A549 (cell line): ENCODE data around the gene MTRR. TPM values are rescaled to one million over a fixed set of nuclear protein-coding genes. Genes with fewer than 3 reads are reported as not detected.

ENCODE experiments used
- ATAC-seq, 2 experiments: fragments of 200-7000 bp in 1 of 2; fragments of >200 bp in 1 of 2; cut with Nextera tagmentation in 1 of 2; cut with Tn5 transposase in 1 of 2; 3 replicates each; pipeline versions ENCODE4 v1.8.0 to v1.9.1; 2018 to 2020; ENCODE audit warnings: mild to moderate bottlenecking in 1 of 2, moderate library complexity in 1 of 2
- CTCF ChIA-PET: fragments of 300-600 bp; sonication (Branson Sonifier 250); formaldehyde crosslinking; extraction: SDS; loops from one replicate; lab custom pipeline; 2021; ENCODE audit warnings: antibody characterized with exemption, inconsistent platforms; lab: Yijun Ruan, JAX
- POLR2A ChIA-PET: fragments of 350-600 bp; formaldehyde crosslinking; extraction: SDS; loops from one replicate; lab custom pipeline; 2021; ENCODE audit warnings: antibody characterized with exemption, inconsistent platforms; lab: Yijun Ruan, JAX
- DNase-seq, 2 experiments: peaks; one replicate each; pipeline versions ENCODE4 v3.0.0 to v3.0.0-alpha.2; 2011 to 2016; ENCODE audit warnings: low read depth in 1 of 2, low spot score in 1 of 2
- FAIRE-seq: peaks from 2 replicates; lab custom pipeline; 2011; peaks lifted over from hg19 to GRCh38; lab: Jason Lieb, UNC
- H3K27ac ChIP-seq, 2 experiments: fragments of >200 bp; sonication (Bioruptor Twin); formaldehyde crosslinking; 3 replicates each; pipeline ENCODE4 v1.5.1; 2016 to 2017
- H3K4me1 ChIP-seq: fragments of >200 bp; sonication (Bioruptor Twin); formaldehyde crosslinking; 3 replicates; pipeline ENCODE4 v1.6.1; 2016
- H3K4me2 ChIP-seq: fragments of >200 bp; sonication (Bioruptor Twin); formaldehyde crosslinking; 3 replicates; pipeline ENCODE4 v1.6.1; 2016
- H3K4me3 ChIP-seq: fragments of >200 bp; sonication (Bioruptor Twin); formaldehyde crosslinking; 3 replicates; pipeline ENCODE4 v1.5.1; 2016
- H3K9me3 ChIP-seq: fragments of >200 bp; sonication (Bioruptor Twin); formaldehyde crosslinking; 3 replicates; pipeline ENCODE4 v1.6.1; 2016
- BCL3 ChIP-seq: fragments of >200 bp; sonication (Bioruptor Twin); formaldehyde crosslinking; IDR thresholded peaks from 3 replicates; pipeline ENCODE4 v1.6.1; 2016
- CHD2 ChIP-seq: fragments of 150-350 bp; IDR thresholded peaks from 2 replicates; pipeline ENCODE4 v1.6.1; 2014; ENCODE audit warnings: low read length; ENCODE audit not compliant: partially characterized antibody
- EHF ChIP-seq: fragments of 250-450 bp; sonication (Bioruptor Pico); IDR thresholded peaks from 2 replicates; pipeline ENCODE4 v1.5.0; 2020; ENCODE audit warnings: mild to moderate bottlenecking
- EHMT2 ChIP-seq: fragments of 200-600 bp; sonication (generic); IDR thresholded peaks from 2 replicates; pipeline ENCODE4 v1.6.1; 2016; ENCODE audit warnings: antibody characterized with exemption, low read depth, mild to moderate bottlenecking, moderate library complexity
- FOSL2 ChIP-seq, 2 experiments: fragments of 450-650 bp in 1 of 2; fragments of >200 bp in 1 of 2; sonication (Bioruptor Twin) in 1 of 2; formaldehyde crosslinking; IDR thresholded peaks; 2 replicates each; pipeline versions ENCODE4 v1.5.0 to v1.6.1; 2016 to 2020; ENCODE audit warnings: mild to moderate bottlenecking in 1 of 2, moderate library complexity in 1 of 2
- GATA3 ChIP-seq: IDR thresholded peaks from 2 replicates; pipeline ENCODE4 v1.6.1; 2012; ENCODE audit warnings: borderline replicate concordance
- HEYL ChIP-seq: fragments of 250-450 bp; sonication (Bioruptor Pico); IDR thresholded peaks from 2 replicates; pipeline ENCODE4 v1.8.0; 2021; ENCODE audit warnings: mild to moderate bottlenecking, moderate library complexity
- JUNB ChIP-seq: fragments of >200 bp; sonication (Bioruptor Twin); formaldehyde crosslinking; IDR thresholded peaks from 2 replicates; pipeline ENCODE4 v1.6.1; 2016
- MAZ ChIP-seq: fragments of 150-350 bp; IDR thresholded peaks from 2 replicates; pipeline ENCODE4 v1.6.1; 2014; ENCODE audit warnings: antibody characterized with exemption, low read depth, low read length, borderline replicate concordance
- NPAS2 ChIP-seq: fragments of 250-450 bp; sonication (Bioruptor Pico); IDR thresholded peaks from 2 replicates; pipeline ENCODE4 v1.8.0; 2022; ENCODE audit warnings: mild to moderate bottlenecking, moderate library complexity, borderline replicate concordance
- RAD21 ChIP-seq, 2 experiments: fragments of >200 bp in 1 of 2; sonication (Bioruptor Twin) in 1 of 2; formaldehyde crosslinking in 1 of 2; IDR thresholded peaks in 1 of 2; conservative IDR thresholded peaks in 1 of 2; 2 replicates in 1 of 2; 3 replicates in 1 of 2; pipeline ENCODE4 v1.6.1; 2012 to 2018; ENCODE audit warnings: inconsistent platforms in 1 of 2
- REST ChIP-seq: fragments of 200-600 bp; sonication (generic); IDR thresholded peaks from 2 replicates; pipeline ENCODE4 v1.6.1; 2016; ENCODE audit warnings: antibody characterized with exemption, mild to moderate bottlenecking, moderate library complexity
- SREBF2 ChIP-seq: fragments of 450-650 bp; IDR thresholded peaks from 2 replicates; pipeline ENCODE4 v1.6.1; 2014; ENCODE audit warnings: mild to moderate bottlenecking, moderate library complexity
- TP53 ChIP-seq: fragments of 250-450 bp; sonication (Bioruptor Pico); IDR thresholded peaks from 2 replicates; pipeline ENCODE4 v1.5.0; 2021; ENCODE audit warnings: mild to moderate bottlenecking, moderate library complexity
- WGBS: methylation state at CpG from one replicate; pipeline ENCODE4 v1.1.6; 2017; ENCODE audit errors: missing lambda C conversion rate; 5-methylcytosine and 5-hydroxymethylcytosine counted together
- polyA plus RNA-seq, 4 experiments: library from polyadenylated mRNA; depleted of rRNA in 3 of 4; stranded (reverse); fragments of >200 nt; fragmentation: RNase III in 1 of 4; extraction: RNeasy Plus Mini Kit Qiagen cat#74134 plus additional on column Dnase treatment in 1 of 4; gene quantifications; 2 replicates in 3 of 4; 3 replicates in 1 of 4; pipeline ENCODE4 v1.2.3, GENCODE V29; 2011 to 2017

MTRR gene
- polyA plus RNA-seq, 2 of the 4 experiments (the other 2 are of a cell fraction) = 44.1 to 86.3 TPM

- POLR2A ChIA-PET = no interaction called here
- CTCF ChIA-PET = interaction anchor here (2.0 to 2.3 kb wide), 2 partner anchors 9 to 14 kb away, joined by 7 to 10 read pairs; no protein-coding TSS in a partner anchor
- TF ChIP-seq BCL3 (no peak), GATA3 (no peak), REST (no peak), EHF (CRISPR knock-in tag) (no peak), NPAS2 (CRISPR knock-in tag) (no peak), MAZ (no peak)
- 95% methylated on average over 9 of the region's 9 CpGs for WGBS
- FAIRE-seq = no peak
- Histone ChIP-seq H3K27ac (no peak overlapping the region), H3K9me3 (no peaks in the 10 kb centered on the region), H3K4me3 (no peak overlapping the region), H3K4me2 (no peak overlapping the region), H3K4me1 (peaks cover 41% of the 10 kb centered on the region)
- DNase-seq = no peak
- ATAC-seq = no peak
Observed at GRCh38 chr5:7873216-7873615, 4.3 kb downstream of the MTRR start.

- Histone ChIP-seq H3K27ac (no peak overlapping the region), H3K4me2 (no peak overlapping the region), H3K9me3 (no peaks in the 10 kb centered on the region), H3K4me3 (no peak overlapping the region), H3K4me1 (peaks cover 53% of the 10 kb centered on the region)
- ATAC-seq (no peak), FAIRE-seq (no peak), DNase-seq (no peak)
- WGBS = 83% methylated on average over 2 of the region's 2 CpGs
- POLR2A ChIA-PET = no interaction called here
- no peak for TF ChIP-seq CHD2
- CTCF ChIA-PET = interaction anchor here (0.6 to 1.0 kb wide), 2 partner anchors 12 to 1110 kb away, joined by 4 read pairs; no protein-coding TSS in a partner anchor
Observed at GRCh38 chr5:7874639-7875038, 5.7 kb downstream of the MTRR start.

- Histone ChIP-seq H3K4me3 (no peak overlapping the region), H3K9me3 (no peaks in the 10 kb centered on the region), H3K27ac (no peak overlapping the region), H3K4me2 (no peak overlapping the region), H3K4me1 (peaks cover 55% of the 10 kb centered on the region)
- CTCF ChIA-PET = interaction anchor here (1.0 kb wide), 1 partner anchor 11 kb away, joined by 4 read pairs; no protein-coding TSS in a partner anchor
- POLR2A ChIA-PET = no interaction called here
- DNase-seq (no peak), ATAC-seq (no peak), FAIRE-seq (no peak)
- TF ChIP-seq BCL3 (no peak), RAD21 (conservative IDR thresholded peaks at IDR 0.05 in 1 of 2, IDR thresholded peaks at IDR 0.05 in 1 of 2) (no peak), HEYL (no peak), SREBF2 (no peak), EHMT2 (no peak), JUNB (no peak)
- WGBS = 95% methylated on average over 4 of the region's 4 CpGs
Observed at GRCh38 chr5:7875151-7875550, 6.2 kb downstream of the MTRR start.

- peak overlapping the region; percentile 91 for H3K4me2 ChIP-seq
- no peak for ATAC-seq
- peak overlapping the region in 1 of 2 experiments; percentile 64; a peak in 4 of 6 replicates for H3K27ac ChIP-seq
- ChIA-PET CTCF (interaction anchor here (0.8 to 3.6 kb wide), 2 partner anchors 10 to 131 kb away, joined by 3 to 19 read pairs; no protein-coding TSS in a partner anchor), POLR2A (no interaction called here)
- TF ChIP-seq FOSL2 (IDR thresholded peaks at IDR 0.05) (no peak), FOSL2 (CRISPR knock-in tag; IDR thresholded peaks at IDR 0.05) (peak; percentile 26; the same call in 1 of the 2 replicates), TP53 (CRISPR knock-in tag) (no peak)
- FAIRE-seq = no peak
- peaks cover 48% of the 10 kb centered on the region for H3K4me1 ChIP-seq
- H3K4me3 ChIP-seq = no peak overlapping the region
- WGBS = 25% methylated on average over 3 of the region's 3 CpGs
- no peak for DNase-seq
- no peaks in the 10 kb centered on the region for H3K9me3 ChIP-seq
Observed at GRCh38 chr5:7876867-7877266, 7.9 kb downstream of the MTRR start.
